K562 (cell line): Measurements from ENCODE around the gene PDZRN3. TPM values are rescaled to one million over a fixed set of nuclear protein-coding genes. Genes with fewer than 3 reads are reported as not detected.

Experiments used
- ATAC-seq: fragments of 200-7000 bp; cut with Tn5 transposase; 3 replicates; pipeline ENCODE4 v1.9.1; 2020; ENCODE audit warnings: moderate library complexity
- BruUV-seq: library from RNA; stranded (reverse); fragments of 400-500 nt; replicated peaks from 2 replicates; lab custom pipeline; 2021; lab: Mats Ljungman, UMichigan
- CTCF ChIA-PET: fragments of 300-600 bp; formaldehyde crosslinking; extraction: SDS; loops from one replicate; lab custom pipeline; 2021; ENCODE audit warnings: low intra/inter-chr PET ratio; lab: Yijun Ruan, JAX
- POLR2A ChIA-PET: fragments of 300-600, 350-650 bp; sonication (Branson Sonifier 250); formaldehyde crosslinking; extraction: SDS; loops from one replicate; lab custom pipeline; 2021; ENCODE audit warnings: antibody characterized with exemption, inconsistent platforms; lab: Yijun Ruan, JAX
- DNase-seq, 4 experiments: peaks; one replicate each; pipeline versions ENCODE4 v3.0.0 to v3.0.0-alpha.2; 2011 to 2018; ENCODE audit warnings: low spot score in 3 of 4, mixed read lengths in 3 of 4; ENCODE audit errors: extremely low read depth in 1 of 4
- FAIRE-seq: peaks from 2 replicates; lab custom pipeline; 2011; peaks lifted over from hg19 to GRCh38; lab: Jason Lieb, UNC
- H2AFZ ChIP-seq: 2 replicates; pipeline ENCODE4 v1.6.0; 2011; ENCODE audit warnings: low read depth, low read length, control low read depth, inconsistent platforms
- H3K27ac ChIP-seq: fragments of 200-600 bp; 3 replicates; pipeline ENCODE4 v1.8.0; 2011; ENCODE audit warnings: low read depth, mild to moderate bottlenecking, control low read depth, inconsistent platforms, low read length, moderate library complexity, mixed read lengths; ENCODE audit errors: extremely low read depth
- H3K27me3 ChIP-seq, 2 experiments: fragments of 300-600 bp in 1 of 2; 2 replicates in 1 of 2; 3 replicates in 1 of 2; pipeline versions ENCODE4 v1.6.0 to v1.8.0; 2011; ENCODE audit warnings: inconsistent platforms in 2 of 2, low read length in 2 of 2, mild to moderate bottlenecking in 1 of 2, mixed read lengths in 1 of 2, moderate library complexity in 1 of 2; ENCODE audit not compliant: control insufficient read depth in 2 of 2, insufficient read depth in 2 of 2
- H3K36me3 ChIP-seq: fragments of 300-600 bp; 3 replicates; pipeline ENCODE4 v1.8.0; 2011; ENCODE audit warnings: mild to moderate bottlenecking, low read length, inconsistent platforms; ENCODE audit not compliant: control insufficient read depth, insufficient read depth
- H3K4me1 ChIP-seq, 2 experiments: fragments of 200-600 bp in 1 of 2; replicated peaks in 1 of 2; 2 replicates in 1 of 2; 3 replicates in 1 of 2; pipeline versions ENCODE4 v1.5.1 to v1.8.0; 2011; ENCODE audit warnings: inconsistent platforms in 2 of 2, low read length in 2 of 2, mild to moderate bottlenecking in 1 of 2, mixed read lengths in 1 of 2, moderate library complexity in 1 of 2; ENCODE audit not compliant: control insufficient read depth in 2 of 2, insufficient read depth in 2 of 2
- H3K4me2 ChIP-seq: 2 replicates; pipeline ENCODE4 v1.6.1; 2011; ENCODE audit warnings: low read length, control low read depth, inconsistent platforms, mixed read lengths; ENCODE audit not compliant: insufficient read depth
- H3K4me3 ChIP-seq: fragments of 200-600 bp; sonication (generic), shearing (Covaris generic); 2 replicates; pipeline ENCODE4 v1.5.1; 2016; ENCODE audit warnings: control low read depth, inconsistent platforms
- H3K79me2 ChIP-seq: fragments of 200-600 bp; 3 replicates; pipeline ENCODE4 v1.8.0; 2011; ENCODE audit warnings: low read length, inconsistent platforms; ENCODE audit not compliant: control insufficient read depth, insufficient read depth
- H3K9ac ChIP-seq, 2 experiments: 2 replicates each; pipeline versions ENCODE4 v1.6.0 to v1.6.1; 2011; ENCODE audit warnings: low read depth in 2 of 2, low read length in 2 of 2, control low read depth in 1 of 2, inconsistent platforms in 1 of 2, mild to moderate bottlenecking in 1 of 2, mixed read lengths in 1 of 2; ENCODE audit not compliant: insufficient read depth in 1 of 2
- H3K9me1 ChIP-seq: one replicate; pipeline ENCODE4 v1.6.0; 2011; ENCODE audit warnings: inconsistent platforms, mild to moderate bottlenecking, low read length, moderate library complexity; ENCODE audit not compliant: control insufficient read depth, insufficient read depth
- H3K9me3 ChIP-seq: replicated peaks from 2 replicates; pipeline ENCODE4 v1.5.1; 2011; ENCODE audit warnings: low read depth, low read length, inconsistent platforms; ENCODE audit not compliant: control insufficient read depth, insufficient read depth
- H4K20me1 ChIP-seq: replicated peaks from 2 replicates; pipeline ENCODE4 v1.6.1; 2011; ENCODE audit warnings: low read length, inconsistent platforms, mixed read lengths; ENCODE audit not compliant: control insufficient read depth, insufficient read depth
- TOE1 ChIP-seq, 2 experiments: fragments of 450-650 bp in 1 of 2; sonication (generic) in 1 of 2; formaldehyde crosslinking in 1 of 2; IDR thresholded peaks; 2 replicates each; pipeline versions ENCODE4 v1.7.1 to v1.8.0; 2016 to 2022; ENCODE audit warnings: borderline replicate concordance in 2 of 2, mild to moderate bottlenecking in 2 of 2, antibody characterized with exemption in 1 of 2, inconsistent platforms in 1 of 2, low read depth in 1 of 2, missing genetic modification reagents in 1 of 2, moderate library complexity in 1 of 2
- ZNF316 ChIP-seq: fragments of 450-650 bp; IDR thresholded peaks from 2 replicates; pipeline ENCODE4 v1.6.1; 2016
- WGBS: fragments of 100-300 bp; shearing (Covaris generic); methylation state at CpG from one replicate; pipeline ENCODE4 v1.1.6; 2016; ENCODE audit warnings: low coverage, mixed read lengths; ENCODE audit not compliant: insufficient coverage; ENCODE audit errors: missing lambda C conversion rate; 5-methylcytosine and 5-hydroxymethylcytosine counted together
- in situ Hi-C: fragments of 300-500 bp; cut with MboI; formaldehyde crosslinking; loops from 4 replicates; pipeline ENCODE4 v1.15.0; 2018; ENCODE audit warnings: inconsistent platforms, mixed read lengths
- intact Hi-C: fragments of 100-400 bp; cut with micrococcal nuclease; formaldehyde crosslinking; loops from 2 replicates; pipeline ENCODE4 v1.14.2; 2022
- polyA plus RNA-seq, 8 experiments: library from polyadenylated mRNA; depleted of rRNA in 4 of 8; stranded (reverse) in 5 of 8; unstranded in 3 of 8; fragments of >200 nt; fragmentation: Nextera tagmentation in 2 of 8; fragmentation: Illumina TruSeq in 1 of 8; extraction: Ambion mirVana in 2 of 8; extraction: Trizol in 1 of 8; gene quantifications; 2 replicates each; pipeline versions ENCODE4 v1.2.1 to v1.2.3, GENCODE V29; 2011 to 2014; ENCODE audit warnings: inconsistent platforms in 1 of 8, missing spikeins in 1 of 8
- total RNA-seq, 7 experiments: library from RNA; depleted of rRNA in 6 of 7; stranded (reverse); fragments of >200 nt in 6 of 7; fragmentation: Illumina TruSeq in 2 of 7; extraction: Trizol in 2 of 7; gene quantifications; 2 replicates each; pipeline versions ENCODE4 v1.2.1 to v1.2.3, GENCODE V29; 2011 to 2021; ENCODE audit warnings: low replicate concordance in 1 of 7
- TF ChIP-seq, protein P1 (sequence below): sonication (generic); formaldehyde crosslinking; IDR thresholded peaks from 2 replicates; pipeline ENCODE4 v1.8.0; 2022; ENCODE audit warnings: mild to moderate bottlenecking, missing genetic modification reagents, borderline replicate concordance
- TF ChIP-seq, protein P2 (sequence below): sonication (generic); formaldehyde crosslinking; IDR thresholded peaks from 2 replicates; pipeline ENCODE4 v1.8.1; 2022; ENCODE audit warnings: missing genetic modification reagents

PDZRN3 gene
- total and polyA plus RNA-seq, 9 of the 15 experiments (the other 6 are each of a cell fraction or from before 2014, with no cell fraction given), result 0.16 TPM; not detected in 8

DNA sequence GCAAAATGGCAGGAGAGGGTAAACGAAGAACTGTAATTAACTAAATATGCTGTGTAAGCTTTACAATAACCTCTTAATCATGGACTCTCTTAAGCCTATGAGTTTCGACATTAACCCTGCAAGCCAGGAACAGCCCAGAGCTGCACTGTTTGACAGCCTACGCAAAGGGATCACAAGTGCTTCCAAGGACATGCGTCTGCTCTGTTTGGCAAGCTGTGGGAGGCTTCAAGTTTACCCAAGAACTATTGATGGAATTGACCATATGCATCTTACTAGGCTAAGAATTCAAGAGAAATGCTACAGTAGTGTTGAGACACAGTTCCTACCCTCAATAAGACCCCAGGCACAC, 66.0 kb downstream of the PDZRN3 start:
- POLR2A ChIA-PET, result no interaction called here
- Histone ChIP-seq H3K9me1 (no peaks in the 10 kb centered on the region), H3K9ac (no peak overlapping the region), H3K4me2 (no peak overlapping the region), H2AFZ (no peak overlapping the region), H3K4me3 (no peak overlapping the region), H3K79me2 (no peaks in the 10 kb centered on the region), H3K36me3 (no peaks in the 10 kb centered on the region), H3K27ac (no peak overlapping the region), H3K4me1 (no peaks in the 10 kb centered on the region), H4K20me1 (no peaks in the 10 kb centered on the region), H3K27me3 (no peaks in the 10 kb centered on the region), H3K9me3 (no peaks in the 10 kb centered on the region)
- intact Hi-C loops (no loop called here), in situ Hi-C loops (no loop called here)
- 5% methylated on average over 4 of the region's 4 CpGs for WGBS
- TF ChIP-seq ZNF316, result 0 out of 2 replicates have a peak, but pooled peaks have one; percentile 4
- TF ChIP-seq, protein P1, sequence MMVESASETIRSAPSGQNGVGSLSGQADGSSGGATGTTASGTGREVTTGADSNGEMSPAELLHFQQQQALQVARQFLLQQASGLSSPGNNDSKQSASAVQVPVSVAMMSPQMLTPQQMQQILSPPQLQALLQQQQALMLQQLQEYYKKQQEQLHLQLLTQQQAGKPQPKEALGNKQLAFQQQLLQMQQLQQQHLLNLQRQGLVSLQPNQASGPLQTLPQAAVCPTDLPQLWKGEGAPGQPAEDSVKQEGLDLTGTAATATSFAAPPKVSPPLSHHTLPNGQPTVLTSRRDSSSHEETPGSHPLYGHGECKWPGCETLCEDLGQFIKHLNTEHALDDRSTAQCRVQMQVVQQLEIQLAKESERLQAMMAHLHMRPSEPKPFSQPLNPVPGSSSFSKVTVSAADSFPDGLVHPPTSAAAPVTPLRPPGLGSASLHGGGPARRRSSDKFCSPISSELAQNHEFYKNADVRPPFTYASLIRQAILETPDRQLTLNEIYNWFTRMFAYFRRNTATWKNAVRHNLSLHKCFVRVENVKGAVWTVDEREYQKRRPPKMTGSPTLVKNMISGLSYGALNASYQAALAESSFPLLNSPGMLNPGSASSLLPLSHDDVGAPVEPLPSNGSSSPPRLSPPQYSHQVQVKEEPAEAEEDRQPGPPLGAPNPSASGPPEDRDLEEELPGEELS, result no peak
- TF ChIP-seq, protein P2, sequence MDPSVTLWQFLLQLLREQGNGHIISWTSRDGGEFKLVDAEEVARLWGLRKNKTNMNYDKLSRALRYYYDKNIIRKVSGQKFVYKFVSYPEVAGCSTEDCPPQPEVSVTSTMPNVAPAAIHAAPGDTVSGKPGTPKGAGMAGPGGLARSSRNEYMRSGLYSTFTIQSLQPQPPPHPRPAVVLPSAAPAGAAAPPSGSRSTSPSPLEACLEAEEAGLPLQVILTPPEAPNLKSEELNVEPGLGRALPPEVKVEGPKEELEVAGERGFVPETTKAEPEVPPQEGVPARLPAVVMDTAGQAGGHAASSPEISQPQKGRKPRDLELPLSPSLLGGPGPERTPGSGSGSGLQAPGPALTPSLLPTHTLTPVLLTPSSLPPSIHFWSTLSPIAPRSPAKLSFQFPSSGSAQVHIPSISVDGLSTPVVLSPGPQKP (CRISPR knock-in tag), result no peak
- no peak for TF ChIP-seq TOE1 (IDR thresholded peaks at IDR 0.05; ENCODE audit: borderline replicate concordance)
- no peak for TF ChIP-seq TOE1 (CRISPR knock-in tag; IDR thresholded peaks at IDR 0.05; ENCODE audit: borderline replicate concordance, low read depth)
- DNase-seq (no peak), ATAC-seq (no peak), FAIRE-seq (no peak)
- CTCF ChIA-PET, result no interaction called here
- BruUV-seq, result no TSS peak
